OCI-LY3 (cell line): ENCODE measurements around the gene PRSS3.
"Not testable (repeated sequence)": the region's sequence is repeated elsewhere in the genome, so short reads cannot be mapped to it uniquely, and the experiment has no call there.

ENCODE experiments used
- EZH2phosphoT487 ChIP-seq: fragments of 200-600 bp; shearing (Covaris generic); IDR thresholded peaks from 2 replicates; pipeline ENCODE4 v1.6.1; 2018; ENCODE audit warnings: antibody characterized with exemption, mixed run types, low read depth
- TF ChIP-seq, protein P1 (sequence below): fragments of 200-600, 300-600 bp; sonication (generic); IDR thresholded peaks from 2 replicates; pipeline ENCODE4 v1.5.1; 2014; ENCODE audit warnings: antibody characterized with exemption, low read length, low read depth

DNA sequence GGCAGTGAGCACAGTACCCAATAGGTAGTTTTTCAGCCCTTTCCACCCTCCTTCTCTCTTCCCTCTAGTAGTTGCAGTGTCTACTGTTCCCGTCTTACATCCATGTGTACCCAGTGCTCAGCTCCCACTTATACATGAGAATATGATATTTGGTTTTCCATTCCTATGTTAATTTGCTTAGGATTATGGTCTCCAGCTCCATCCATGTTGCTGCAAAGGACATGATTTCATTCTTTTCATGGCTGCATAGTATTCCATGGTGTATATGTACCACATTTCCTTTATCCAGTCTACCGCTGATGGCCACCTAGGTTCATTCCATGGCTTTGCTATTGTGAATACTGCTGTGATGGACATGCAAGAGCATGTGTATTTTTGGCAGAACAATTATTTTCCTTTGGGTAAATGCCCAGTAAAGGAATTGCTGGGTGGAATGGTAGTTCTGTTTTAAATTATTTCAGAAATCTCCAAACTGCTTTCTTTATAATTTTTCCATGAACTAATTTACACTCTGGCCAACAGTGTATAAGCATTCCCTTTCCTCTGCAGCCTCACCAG, 6.7 kb downstream of the PRSS3 start:
- TF ChIP-seq, protein P1, sequence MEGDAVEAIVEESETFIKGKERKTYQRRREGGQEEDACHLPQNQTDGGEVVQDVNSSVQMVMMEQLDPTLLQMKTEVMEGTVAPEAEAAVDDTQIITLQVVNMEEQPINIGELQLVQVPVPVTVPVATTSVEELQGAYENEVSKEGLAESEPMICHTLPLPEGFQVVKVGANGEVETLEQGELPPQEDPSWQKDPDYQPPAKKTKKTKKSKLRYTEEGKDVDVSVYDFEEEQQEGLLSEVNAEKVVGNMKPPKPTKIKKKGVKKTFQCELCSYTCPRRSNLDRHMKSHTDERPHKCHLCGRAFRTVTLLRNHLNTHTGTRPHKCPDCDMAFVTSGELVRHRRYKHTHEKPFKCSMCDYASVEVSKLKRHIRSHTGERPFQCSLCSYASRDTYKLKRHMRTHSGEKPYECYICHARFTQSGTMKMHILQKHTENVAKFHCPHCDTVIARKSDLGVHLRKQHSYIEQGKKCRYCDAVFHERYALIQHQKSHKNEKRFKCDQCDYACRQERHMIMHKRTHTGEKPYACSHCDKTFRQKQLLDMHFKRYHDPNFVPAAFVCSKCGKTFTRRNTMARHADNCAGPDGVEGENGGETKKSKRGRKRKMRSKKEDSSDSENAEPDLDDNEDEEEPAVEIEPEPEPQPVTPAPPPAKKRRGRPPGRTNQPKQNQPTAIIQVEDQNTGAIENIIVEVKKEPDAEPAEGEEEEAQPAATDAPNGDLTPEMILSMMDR = not testable (repeated sequence)
- TF ChIP-seq EZH2phosphoT487 = not testable (repeated sequence)
